Measurements from ENCODE around the gene NLRP14.

The NLRP14 gene

DNA sequence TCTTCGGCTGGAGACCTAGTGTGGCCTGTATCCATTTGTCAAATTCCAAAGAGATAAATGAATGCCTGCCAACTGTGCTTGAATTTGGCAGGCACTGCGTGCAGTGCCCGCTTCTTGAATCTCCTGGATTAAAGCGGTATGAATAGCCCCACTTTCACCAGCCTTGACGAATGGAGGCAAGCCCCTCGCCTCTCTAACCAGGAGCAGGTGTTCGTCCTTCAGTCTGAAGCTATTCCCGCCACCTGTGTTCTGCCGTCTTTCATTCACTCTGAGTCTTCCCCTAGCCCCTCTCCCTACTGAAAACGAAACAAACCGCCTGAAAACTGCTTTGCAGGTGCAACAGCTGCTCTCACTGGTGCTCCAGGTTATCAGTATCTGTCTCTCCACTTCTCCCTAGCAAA, 11.2 kb downstream of the NLRP14 start:
- TF ChIP-seq, protein P1, sequence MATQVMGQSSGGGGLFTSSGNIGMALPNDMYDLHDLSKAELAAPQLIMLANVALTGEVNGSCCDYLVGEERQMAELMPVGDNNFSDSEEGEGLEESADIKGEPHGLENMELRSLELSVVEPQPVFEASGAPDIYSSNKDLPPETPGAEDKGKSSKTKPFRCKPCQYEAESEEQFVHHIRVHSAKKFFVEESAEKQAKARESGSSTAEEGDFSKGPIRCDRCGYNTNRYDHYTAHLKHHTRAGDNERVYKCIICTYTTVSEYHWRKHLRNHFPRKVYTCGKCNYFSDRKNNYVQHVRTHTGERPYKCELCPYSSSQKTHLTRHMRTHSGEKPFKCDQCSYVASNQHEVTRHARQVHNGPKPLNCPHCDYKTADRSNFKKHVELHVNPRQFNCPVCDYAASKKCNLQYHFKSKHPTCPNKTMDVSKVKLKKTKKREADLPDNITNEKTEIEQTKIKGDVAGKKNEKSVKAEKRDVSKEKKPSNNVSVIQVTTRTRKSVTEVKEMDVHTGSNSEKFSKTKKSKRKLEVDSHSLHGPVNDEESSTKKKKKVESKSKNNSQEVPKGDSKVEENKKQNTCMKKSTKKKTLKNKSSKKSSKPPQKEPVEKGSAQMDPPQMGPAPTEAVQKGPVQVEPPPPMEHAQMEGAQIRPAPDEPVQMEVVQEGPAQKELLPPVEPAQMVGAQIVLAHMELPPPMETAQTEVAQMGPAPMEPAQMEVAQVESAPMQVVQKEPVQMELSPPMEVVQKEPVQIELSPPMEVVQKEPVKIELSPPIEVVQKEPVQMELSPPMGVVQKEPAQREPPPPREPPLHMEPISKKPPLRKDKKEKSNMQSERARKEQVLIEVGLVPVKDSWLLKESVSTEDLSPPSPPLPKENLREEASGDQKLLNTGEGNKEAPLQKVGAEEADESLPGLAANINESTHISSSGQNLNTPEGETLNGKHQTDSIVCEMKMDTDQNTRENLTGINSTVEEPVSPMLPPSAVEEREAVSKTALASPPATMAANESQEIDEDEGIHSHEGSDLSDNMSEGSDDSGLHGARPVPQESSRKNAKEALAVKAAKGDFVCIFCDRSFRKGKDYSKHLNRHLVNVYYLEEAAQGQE (IDR thresholded peaks at IDR 0.05; ENCODE audit: insufficient replicate concordance, low read depth): no peak
- TF ChIP-seq POLR2AphosphoS5 (IDR thresholded peaks at IDR 0.05; ENCODE audit: low read depth): no peak
- no peak for TF ChIP-seq SPI1 (IDR thresholded peaks at IDR 0.05; ENCODE audit: borderline replicate concordance, low read depth)
- no peak for TF ChIP-seq GABPA (IDR thresholded peaks at IDR 0.05; ENCODE audit: low read depth)
- TF ChIP-seq, protein P2, sequence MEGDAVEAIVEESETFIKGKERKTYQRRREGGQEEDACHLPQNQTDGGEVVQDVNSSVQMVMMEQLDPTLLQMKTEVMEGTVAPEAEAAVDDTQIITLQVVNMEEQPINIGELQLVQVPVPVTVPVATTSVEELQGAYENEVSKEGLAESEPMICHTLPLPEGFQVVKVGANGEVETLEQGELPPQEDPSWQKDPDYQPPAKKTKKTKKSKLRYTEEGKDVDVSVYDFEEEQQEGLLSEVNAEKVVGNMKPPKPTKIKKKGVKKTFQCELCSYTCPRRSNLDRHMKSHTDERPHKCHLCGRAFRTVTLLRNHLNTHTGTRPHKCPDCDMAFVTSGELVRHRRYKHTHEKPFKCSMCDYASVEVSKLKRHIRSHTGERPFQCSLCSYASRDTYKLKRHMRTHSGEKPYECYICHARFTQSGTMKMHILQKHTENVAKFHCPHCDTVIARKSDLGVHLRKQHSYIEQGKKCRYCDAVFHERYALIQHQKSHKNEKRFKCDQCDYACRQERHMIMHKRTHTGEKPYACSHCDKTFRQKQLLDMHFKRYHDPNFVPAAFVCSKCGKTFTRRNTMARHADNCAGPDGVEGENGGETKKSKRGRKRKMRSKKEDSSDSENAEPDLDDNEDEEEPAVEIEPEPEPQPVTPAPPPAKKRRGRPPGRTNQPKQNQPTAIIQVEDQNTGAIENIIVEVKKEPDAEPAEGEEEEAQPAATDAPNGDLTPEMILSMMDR (IDR thresholded peaks at IDR 0.05; ENCODE audit: insufficient read depth, low read length): no peak
- no peak for DNase-seq (ENCODE audit: low read depth in 1 of 2, low spot score in 1 of 2)
- H3K4me3 ChIP-seq (replicated peaks; ENCODE audit: insufficient read depth, low read length): no peak overlapping the region
- no peaks in the 10 kb centered on the region for H3K27me3 ChIP-seq (ENCODE audit: insufficient read depth, poor library complexity, severe bottlenecking)
- no peak overlapping the region for H3K27ac ChIP-seq (replicated peaks)

DNA sequence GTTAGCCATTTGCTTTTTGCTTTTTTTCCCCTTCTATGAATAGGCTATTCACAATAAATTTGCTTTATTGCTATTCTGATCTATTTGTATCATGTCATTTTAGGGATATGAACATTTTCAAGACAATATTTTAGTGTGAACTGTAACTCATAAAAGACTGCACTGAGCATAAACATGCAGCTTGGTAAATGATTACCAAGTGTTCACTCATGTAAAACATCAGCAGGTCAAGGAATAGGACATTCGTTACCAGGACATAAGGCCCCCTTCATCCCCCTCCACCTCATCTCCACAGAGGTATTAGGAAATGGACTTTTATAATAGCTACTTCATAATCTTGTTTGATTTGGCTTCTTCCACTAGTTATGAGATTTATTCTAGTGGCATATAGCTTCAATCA, 12.4 kb downstream of the NLRP14 start:
- no peak for DNase-seq (ENCODE audit: low read depth in 1 of 2, low spot score in 1 of 2)
- peaks cover 2% of the 10 kb centered on the region for H3K27me3 ChIP-seq (ENCODE audit: insufficient read depth, poor library complexity, severe bottlenecking)
- H3K27ac ChIP-seq (replicated peaks): no peak overlapping the region
- TF ChIP-seq, protein P2 (IDR thresholded peaks at IDR 0.05; ENCODE audit: insufficient read depth, low read length): no peak
- TF ChIP-seq POLR2AphosphoS5 (IDR thresholded peaks at IDR 0.05; ENCODE audit: low read depth): no peak
- no peak for TF ChIP-seq SPI1 (IDR thresholded peaks at IDR 0.05; ENCODE audit: borderline replicate concordance, low read depth)
- TF ChIP-seq GABPA (IDR thresholded peaks at IDR 0.05; ENCODE audit: low read depth): no peak
- TF ChIP-seq, protein P1 (IDR thresholded peaks at IDR 0.05; ENCODE audit: insufficient replicate concordance, low read depth): no peak
- H3K4me3 ChIP-seq (replicated peaks; ENCODE audit: insufficient read depth, low read length): no peak overlapping the region

DNA sequence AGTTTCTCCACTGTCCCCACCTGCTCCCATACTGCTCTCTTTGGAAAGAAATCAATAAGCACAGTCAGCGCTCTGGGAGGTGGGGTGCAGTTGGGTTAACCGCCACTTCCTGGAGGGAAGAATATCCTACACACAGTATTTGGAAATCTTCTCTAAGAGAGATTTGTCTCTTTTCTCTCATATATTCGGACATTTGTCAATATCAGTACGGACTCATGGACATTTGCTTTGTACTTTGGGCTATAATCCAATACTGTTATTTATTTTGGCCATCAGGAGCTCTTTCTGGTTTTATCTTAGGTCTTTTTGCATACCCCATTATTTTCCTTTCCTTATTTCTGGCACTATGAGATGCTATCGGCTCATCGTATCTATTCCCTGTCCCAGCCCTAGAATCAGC, 13.7 kb downstream of the NLRP14 start:
- Histone ChIP-seq H3K27me3 (ENCODE audit: insufficient read depth, poor library complexity, severe bottlenecking) (peaks cover 2% of the 10 kb centered on the region), H3K27ac (replicated peaks) (no peak overlapping the region), H3K4me3 (replicated peaks; ENCODE audit: insufficient read depth, low read length) (no peak overlapping the region)
- DNase-seq (ENCODE audit: low read depth in 1 of 2, low spot score in 1 of 2): no peak
- TF ChIP-seq POLR2AphosphoS5 (IDR thresholded peaks at IDR 0.05; ENCODE audit: low read depth) (no peak), GABPA (IDR thresholded peaks at IDR 0.05; ENCODE audit: low read depth) (no peak), SPI1 (IDR thresholded peaks at IDR 0.05; ENCODE audit: borderline replicate concordance, low read depth) (no peak)
- TF ChIP-seq, protein P2 (IDR thresholded peaks at IDR 0.05; ENCODE audit: insufficient read depth, low read length): no peak
- TF ChIP-seq, protein P1 (IDR thresholded peaks at IDR 0.05; ENCODE audit: insufficient replicate concordance, low read depth): no peak
